ENCODE results near the gene HERC2. TPM values are rescaled to one million over a fixed set of nuclear protein-coding genes. Genes with fewer than 3 reads are reported as not detected.

The HERC2 gene
- total RNA-seq, 1 experiment from 2014 or later, result 69.7 TPM

DNA sequence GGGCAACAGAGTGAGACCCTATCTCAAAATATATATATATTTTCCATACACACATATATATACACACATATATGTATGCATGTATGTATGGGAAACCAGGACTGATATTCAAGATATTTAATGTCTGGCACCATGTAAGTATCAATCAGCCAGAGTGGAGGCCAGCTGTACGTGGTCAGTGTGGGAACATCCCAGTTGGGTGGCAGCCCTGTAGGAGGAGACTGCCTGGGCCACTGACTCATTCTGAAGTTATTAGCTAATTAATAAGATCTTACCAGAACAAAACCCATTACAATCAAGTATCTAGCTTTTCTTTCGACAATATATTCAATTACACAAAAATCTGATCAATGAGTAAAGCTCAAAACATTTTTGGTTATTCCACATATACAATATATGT, 137.8 kb downstream of the HERC2 start:
- DNase-seq (ENCODE audit: low read depth, low spot score) (no peak), ATAC-seq (no peak)
- intact Hi-C loops (cut with micrococcal nuclease; ENCODE audit: unreplicated experiment) (no loop called here), in situ Hi-C loops (cut with HindIII; ENCODE audit: low pct_unique_long_range_greater_than_20kb, low sequenced_read_pairs) (no loop called here)
- Histone ChIP-seq H3K4me1 (ENCODE audit: control insufficient read depth, insufficient read depth, low read length) (no peaks in the 10 kb centered on the region), H3K4me3 (ENCODE audit: low read depth in 2 of 2, low read length in 2 of 2) (no peak overlapping the region), H3K27me3 (ENCODE audit: control insufficient read depth, insufficient read depth, low read length) (no peaks in the 10 kb centered on the region), H3K27ac (ENCODE audit: low read length) (no peak overlapping the region), H3K36me3 (ENCODE audit: control insufficient read depth, insufficient read depth, low read length) (peaks cover 12% of the 10 kb centered on the region; the same call in 1 of the 2 replicates), H3K9me3 (ENCODE audit: control insufficient read depth, insufficient read depth, low read depth, low read length) (no peaks in the 10 kb centered on the region)
- ChIA-PET POLR2A (interaction anchor here (0.6 kb wide), 1 partner anchor 32 kb away, joined by 3 read pairs; no protein-coding TSS in a partner anchor), CTCF (no interaction called here)
- TF ChIP-seq POLR2AphosphoS5 (IDR thresholded peaks at IDR 0.05; ENCODE audit: low read depth, low read length), result no peak
- TF ChIP-seq, protein P1, sequence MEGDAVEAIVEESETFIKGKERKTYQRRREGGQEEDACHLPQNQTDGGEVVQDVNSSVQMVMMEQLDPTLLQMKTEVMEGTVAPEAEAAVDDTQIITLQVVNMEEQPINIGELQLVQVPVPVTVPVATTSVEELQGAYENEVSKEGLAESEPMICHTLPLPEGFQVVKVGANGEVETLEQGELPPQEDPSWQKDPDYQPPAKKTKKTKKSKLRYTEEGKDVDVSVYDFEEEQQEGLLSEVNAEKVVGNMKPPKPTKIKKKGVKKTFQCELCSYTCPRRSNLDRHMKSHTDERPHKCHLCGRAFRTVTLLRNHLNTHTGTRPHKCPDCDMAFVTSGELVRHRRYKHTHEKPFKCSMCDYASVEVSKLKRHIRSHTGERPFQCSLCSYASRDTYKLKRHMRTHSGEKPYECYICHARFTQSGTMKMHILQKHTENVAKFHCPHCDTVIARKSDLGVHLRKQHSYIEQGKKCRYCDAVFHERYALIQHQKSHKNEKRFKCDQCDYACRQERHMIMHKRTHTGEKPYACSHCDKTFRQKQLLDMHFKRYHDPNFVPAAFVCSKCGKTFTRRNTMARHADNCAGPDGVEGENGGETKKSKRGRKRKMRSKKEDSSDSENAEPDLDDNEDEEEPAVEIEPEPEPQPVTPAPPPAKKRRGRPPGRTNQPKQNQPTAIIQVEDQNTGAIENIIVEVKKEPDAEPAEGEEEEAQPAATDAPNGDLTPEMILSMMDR (IDR thresholded peaks at IDR 0.05), result no peak
- TF ChIP-seq, protein P2, sequence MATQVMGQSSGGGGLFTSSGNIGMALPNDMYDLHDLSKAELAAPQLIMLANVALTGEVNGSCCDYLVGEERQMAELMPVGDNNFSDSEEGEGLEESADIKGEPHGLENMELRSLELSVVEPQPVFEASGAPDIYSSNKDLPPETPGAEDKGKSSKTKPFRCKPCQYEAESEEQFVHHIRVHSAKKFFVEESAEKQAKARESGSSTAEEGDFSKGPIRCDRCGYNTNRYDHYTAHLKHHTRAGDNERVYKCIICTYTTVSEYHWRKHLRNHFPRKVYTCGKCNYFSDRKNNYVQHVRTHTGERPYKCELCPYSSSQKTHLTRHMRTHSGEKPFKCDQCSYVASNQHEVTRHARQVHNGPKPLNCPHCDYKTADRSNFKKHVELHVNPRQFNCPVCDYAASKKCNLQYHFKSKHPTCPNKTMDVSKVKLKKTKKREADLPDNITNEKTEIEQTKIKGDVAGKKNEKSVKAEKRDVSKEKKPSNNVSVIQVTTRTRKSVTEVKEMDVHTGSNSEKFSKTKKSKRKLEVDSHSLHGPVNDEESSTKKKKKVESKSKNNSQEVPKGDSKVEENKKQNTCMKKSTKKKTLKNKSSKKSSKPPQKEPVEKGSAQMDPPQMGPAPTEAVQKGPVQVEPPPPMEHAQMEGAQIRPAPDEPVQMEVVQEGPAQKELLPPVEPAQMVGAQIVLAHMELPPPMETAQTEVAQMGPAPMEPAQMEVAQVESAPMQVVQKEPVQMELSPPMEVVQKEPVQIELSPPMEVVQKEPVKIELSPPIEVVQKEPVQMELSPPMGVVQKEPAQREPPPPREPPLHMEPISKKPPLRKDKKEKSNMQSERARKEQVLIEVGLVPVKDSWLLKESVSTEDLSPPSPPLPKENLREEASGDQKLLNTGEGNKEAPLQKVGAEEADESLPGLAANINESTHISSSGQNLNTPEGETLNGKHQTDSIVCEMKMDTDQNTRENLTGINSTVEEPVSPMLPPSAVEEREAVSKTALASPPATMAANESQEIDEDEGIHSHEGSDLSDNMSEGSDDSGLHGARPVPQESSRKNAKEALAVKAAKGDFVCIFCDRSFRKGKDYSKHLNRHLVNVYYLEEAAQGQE (IDR thresholded peaks at IDR 0.05; ENCODE audit: insufficient read depth in 1 of 2, low read depth in 2 of 2, low read length in 1 of 2), result no peak
- no peak for TF ChIP-seq SIN3A (IDR thresholded peaks at IDR 0.05; ENCODE audit: borderline replicate concordance, insufficient read depth, low read depth, low read length)
- no peak for TF ChIP-seq TCF7L2 (IDR thresholded peaks at IDR 0.05; ENCODE audit: low read depth, low read length)
- BruUV-seq (replicated peaks), result no TSS peak

DNA sequence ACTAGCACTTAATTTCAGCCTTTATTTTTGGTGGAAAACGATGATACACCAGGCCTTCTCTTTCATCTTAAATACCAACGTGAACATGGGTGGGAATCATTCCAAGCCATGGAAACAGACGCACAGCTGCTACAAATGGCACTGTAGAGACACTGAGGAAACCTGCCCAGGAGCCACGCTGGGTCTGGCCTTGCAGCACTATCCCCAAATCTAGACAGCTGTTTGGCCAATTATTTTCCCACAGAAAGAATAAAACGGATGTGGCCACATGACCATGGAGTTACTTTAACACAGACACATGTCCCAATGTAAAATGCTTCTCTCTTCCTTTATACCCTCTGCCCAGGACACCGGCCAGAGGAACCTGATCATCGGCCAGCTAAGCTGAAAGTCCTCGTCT, 139.2 kb downstream of the HERC2 start:
- H3K4me1 ChIP-seq (ENCODE audit: control insufficient read depth, insufficient read depth, low read length), result no peaks in the 10 kb centered on the region
- ChIA-PET CTCF (no interaction called here), POLR2A (no interaction called here)
- H3K36me3 ChIP-seq (ENCODE audit: control insufficient read depth, insufficient read depth, low read length), result peaks cover 12% of the 10 kb centered on the region; the same call in 1 of the 2 replicates
- ATAC-seq (no peak), DNase-seq (ENCODE audit: low read depth, low spot score) (no peak)
- intact Hi-C loops (cut with micrococcal nuclease; ENCODE audit: unreplicated experiment), result no loop called here
- H3K4me3 ChIP-seq (ENCODE audit: low read depth in 2 of 2, low read length in 2 of 2), result no peak overlapping the region
- no peak for TF ChIP-seq SIN3A (IDR thresholded peaks at IDR 0.05; ENCODE audit: borderline replicate concordance, insufficient read depth, low read depth, low read length)
- TF ChIP-seq, protein P2 (IDR thresholded peaks at IDR 0.05; ENCODE audit: insufficient read depth in 1 of 2, low read depth in 2 of 2, low read length in 1 of 2), result no peak
- no peak for TF ChIP-seq POLR2AphosphoS5 (IDR thresholded peaks at IDR 0.05; ENCODE audit: low read depth, low read length)
- TF ChIP-seq, protein P1 (IDR thresholded peaks at IDR 0.05), result no peak
- TF ChIP-seq TCF7L2 (IDR thresholded peaks at IDR 0.05; ENCODE audit: low read depth, low read length), result no peak
- H3K27me3 ChIP-seq (ENCODE audit: control insufficient read depth, insufficient read depth, low read length), result no peaks in the 10 kb centered on the region
- no TSS peak for BruUV-seq (replicated peaks)
- no peaks in the 10 kb centered on the region for H3K9me3 ChIP-seq (ENCODE audit: control insufficient read depth, insufficient read depth, low read depth, low read length)
- no peak overlapping the region for H3K27ac ChIP-seq (ENCODE audit: low read length)
- in situ Hi-C loops (cut with HindIII; ENCODE audit: low pct_unique_long_range_greater_than_20kb, low sequenced_read_pairs), result no loop called here
